Activated naive CD4-positive, alpha-beta T cell treated with anti-CD3 and anti-CD28 coated beads, Interleukin-2, amount 10 ng/mL, durations not matched to agents 7 days and 5 days (primary cell): ENCODE data around the gene C2orf15.
"Not testable (repeated sequence)": the region's sequence is repeated elsewhere in the genome, so short reads cannot be mapped to it uniquely, and the experiment has no call there.

Source experiments
- CTCF ChIA-PET: fragments of 350-600 bp; sonication (Branson Sonifier 250); formaldehyde crosslinking; loops from one replicate; lab custom pipeline; 2021; ENCODE audit warnings: antibody characterized with exemption; lab: Charles Lee
- DNase-seq: peaks from one replicate; pipeline ENCODE4 v3.0.0-alpha.2; 2020
- H3K27ac Mint-ChIP-seq: one replicate; pipeline ENCODE4 v1.8.0; 2021; ENCODE audit warnings: mild to moderate bottlenecking, moderate library complexity, mixed read lengths
- H3K27me3 Mint-ChIP-seq: one replicate; pipeline ENCODE4 v1.8.0; 2021; ENCODE audit warnings: mild to moderate bottlenecking, mixed read lengths
- H3K36me3 Mint-ChIP-seq: one replicate; pipeline ENCODE4 v1.8.0; 2021; ENCODE audit warnings: mixed read lengths
- H3K4me1 Mint-ChIP-seq: one replicate; pipeline ENCODE4 v1.8.0; 2021; ENCODE audit warnings: mixed read lengths
- H3K4me3 Mint-ChIP-seq: one replicate; pipeline ENCODE4 v1.8.0; 2021; ENCODE audit warnings: mild to moderate bottlenecking, moderate library complexity, mixed read lengths
- H3K9me3 Mint-ChIP-seq: one replicate; pipeline ENCODE4 v1.8.0; 2021; ENCODE audit warnings: mixed read lengths

The C2orf15 gene, protein sequence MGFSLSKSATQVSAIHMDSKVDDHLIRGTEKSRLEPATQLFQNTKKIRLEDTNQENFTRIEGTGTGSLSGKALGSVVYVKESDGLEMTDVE

DNA sequence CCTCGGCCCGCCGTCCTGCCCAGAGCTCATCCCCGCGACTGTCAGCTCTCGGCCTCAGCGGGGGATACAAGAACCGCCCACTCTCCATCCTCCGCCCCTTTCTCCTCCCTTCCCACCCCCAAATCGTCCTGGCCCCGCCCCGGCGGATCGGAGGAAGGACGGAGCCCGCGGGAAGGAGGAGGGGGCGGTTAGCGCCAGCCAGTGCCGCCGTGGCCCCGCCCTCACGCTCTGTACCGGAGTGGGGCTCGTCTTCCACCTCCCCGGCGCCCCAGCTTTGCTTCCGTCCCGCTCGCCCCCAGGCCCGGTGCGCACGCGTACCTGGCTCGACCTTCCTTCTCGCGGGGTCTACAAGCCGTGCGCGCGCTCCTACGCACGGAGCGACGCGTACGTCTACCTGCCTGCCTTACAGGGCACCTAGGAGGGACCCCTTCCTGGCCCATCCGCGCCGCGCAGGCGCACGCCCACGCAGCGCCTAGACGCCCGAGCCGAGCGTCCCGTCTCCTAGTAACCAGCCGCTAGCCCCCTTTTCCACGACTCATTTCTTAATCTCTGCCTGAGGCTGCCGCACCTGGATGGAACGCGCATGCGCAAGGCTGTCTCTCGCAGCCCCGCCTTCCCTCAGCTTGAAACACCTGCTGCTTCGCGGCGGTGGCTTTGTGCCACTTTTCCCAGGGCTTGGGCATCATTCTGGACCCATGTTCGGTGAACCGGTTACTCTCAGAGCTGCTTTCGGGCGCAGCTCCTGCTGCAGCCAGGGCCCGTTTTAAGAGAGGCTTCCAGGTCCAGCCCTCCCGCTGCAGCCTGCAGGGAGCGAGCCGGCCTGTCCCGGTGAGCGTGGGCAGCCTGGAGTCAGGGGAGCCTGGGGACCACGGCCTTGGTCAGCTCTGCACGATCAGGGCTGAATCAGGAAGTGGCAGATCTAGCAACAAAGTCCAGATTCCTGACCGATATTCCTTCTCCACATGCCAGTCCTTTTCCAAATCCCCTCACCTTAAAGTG, at the start of gene C2orf15:
Gene C2orf15, plus strand, starts transcription at position 598 of the 999 bp plus-strand sequence. CDS start 8,852 bp downstream, outside the sequence.
- no peaks in the 10 kb centered on the region for H3K9me3 Mint-ChIP-seq
- H3K27ac Mint-ChIP-seq: peak within 1 kb of the TSS; percentile 94
- peaks cover 22% of the 10 kb centered on the region for H3K27me3 Mint-ChIP-seq

DNA sequence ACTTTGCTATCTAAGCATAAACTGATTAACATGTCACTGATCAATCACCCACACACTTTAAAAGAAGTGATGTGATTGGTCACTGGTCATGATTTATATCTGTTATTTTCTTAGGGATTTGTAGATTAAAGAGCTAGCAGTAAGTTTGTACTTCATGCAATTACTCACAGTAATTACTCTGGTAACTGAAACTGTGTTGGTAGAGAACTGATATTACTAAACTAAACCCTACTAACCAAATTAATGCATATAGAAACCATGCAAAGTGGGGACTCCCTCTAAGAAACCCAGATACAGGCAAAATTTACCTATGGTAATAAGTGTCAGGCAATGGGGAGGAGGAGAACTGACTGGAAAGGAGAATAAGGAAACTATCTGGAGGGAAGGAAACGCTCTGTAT, 44.8 kb upstream of the C2orf15 start:
- Mint-ChIP-seq H3K27ac (no peak overlapping the region), H3K27me3 (no peaks in the 10 kb centered on the region), H3K4me1 (peaks cover 4% of the 10 kb centered on the region), H3K4me3 (no peak overlapping the region), H3K9me3 (peaks cover 5% of the 10 kb centered on the region), H3K36me3 (peaks cover 6% of the 10 kb centered on the region)
- CTCF ChIA-PET: no interaction called here
- DNase-seq: no peak

More for the DNA sequence above, at the start of gene C2orf15:
- H3K36me3 Mint-ChIP-seq: peaks cover 4% of the 10 kb centered on the region
- peak; percentile 97 for DNase-seq
- peak within 1 kb of the TSS; percentile 85 for H3K4me3 Mint-ChIP-seq
- peaks cover 27% of the 10 kb centered on the region for H3K4me1 Mint-ChIP-seq
- CTCF ChIA-PET: interaction anchor here (0.7 to 1.6 kb wide), 3 partner anchors 17 to 408 kb away, joined by 3 to 4 read pairs (median 3); no protein-coding TSS in a partner anchor

DNA sequence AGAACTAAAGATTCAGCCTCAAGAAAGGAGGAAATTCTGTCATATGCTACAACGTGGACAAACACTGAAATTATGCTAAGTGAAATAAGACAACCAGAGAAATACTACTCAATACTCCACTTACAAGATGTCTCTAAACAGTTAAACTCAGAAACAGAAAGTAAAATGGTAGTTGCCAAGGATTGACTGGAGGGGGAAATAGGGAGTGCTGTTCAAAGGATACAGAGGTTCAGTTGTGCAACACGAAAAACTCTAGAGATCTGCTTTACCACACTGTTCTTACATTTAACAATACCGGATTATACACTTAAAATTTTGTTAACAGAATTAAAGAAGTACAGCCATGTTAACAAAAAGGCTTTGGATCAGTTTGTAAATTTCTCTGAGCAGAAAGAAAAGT, 39.8 kb upstream of the C2orf15 start:
- CTCF ChIA-PET: no interaction called here
- H3K27ac Mint-ChIP-seq: no peak overlapping the region
- H3K36me3 Mint-ChIP-seq: no peaks in the 10 kb centered on the region
- no peaks in the 10 kb centered on the region for H3K27me3 Mint-ChIP-seq
- H3K4me1 Mint-ChIP-seq: peaks cover 5% of the 10 kb centered on the region
- DNase-seq: no peak
- H3K4me3 Mint-ChIP-seq: no peak overlapping the region
- no peaks in the 10 kb centered on the region for H3K9me3 Mint-ChIP-seq

DNA sequence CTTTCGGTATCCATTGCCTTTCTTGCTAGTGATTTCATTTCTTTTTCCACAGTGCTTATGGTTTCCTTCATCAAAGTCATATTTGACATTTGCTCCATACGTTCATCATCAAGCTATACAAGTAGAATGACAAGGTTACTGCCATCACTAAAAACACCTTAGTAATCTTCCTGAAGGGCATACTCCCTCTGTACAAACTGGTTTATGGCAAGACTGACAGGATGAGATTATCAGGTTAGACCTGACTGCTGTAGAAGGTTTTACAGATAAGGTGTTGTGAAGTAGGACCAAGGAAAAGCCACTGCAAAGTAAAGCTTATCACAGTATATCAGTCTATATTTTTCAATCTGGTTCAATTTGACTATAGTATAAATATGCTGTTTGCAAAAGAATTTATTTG, 37.5 kb upstream of the C2orf15 start:
- Mint-ChIP-seq H3K4me1 (peaks cover 5% of the 10 kb centered on the region), H3K4me3 (no peak overlapping the region), H3K27me3 (no peaks in the 10 kb centered on the region), H3K27ac (no peak overlapping the region), H3K36me3 (no peaks in the 10 kb centered on the region), H3K9me3 (no peaks in the 10 kb centered on the region)
- CTCF ChIA-PET: no interaction called here
- no peak for DNase-seq

DNA sequence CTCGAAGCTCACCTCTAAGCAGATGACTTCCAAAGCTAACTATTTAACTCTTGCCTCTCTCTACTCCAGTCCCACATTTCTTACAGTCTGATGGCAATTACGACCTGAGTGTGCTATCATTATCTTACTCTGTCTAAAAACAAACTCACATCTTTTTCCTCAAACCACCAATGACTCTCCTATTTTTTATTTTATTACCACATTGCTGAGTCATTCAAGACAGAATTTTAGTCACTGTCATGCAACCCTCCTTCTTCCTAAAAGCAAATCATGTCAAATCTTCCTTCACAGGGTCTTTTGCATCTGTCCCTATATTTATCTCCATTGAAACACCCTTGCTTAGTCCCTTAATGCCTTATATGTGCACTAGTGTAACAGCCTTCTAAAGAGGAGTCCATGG, 34.6 kb upstream of the C2orf15 start:
- Mint-ChIP-seq H3K27me3 (no peaks in the 10 kb centered on the region), H3K4me1 (no peaks in the 10 kb centered on the region), H3K4me3 (no peak overlapping the region), H3K27ac (no peak overlapping the region), H3K9me3 (no peaks in the 10 kb centered on the region), H3K36me3 (no peaks in the 10 kb centered on the region)
- CTCF ChIA-PET: no interaction called here
- no peak for DNase-seq

DNA sequence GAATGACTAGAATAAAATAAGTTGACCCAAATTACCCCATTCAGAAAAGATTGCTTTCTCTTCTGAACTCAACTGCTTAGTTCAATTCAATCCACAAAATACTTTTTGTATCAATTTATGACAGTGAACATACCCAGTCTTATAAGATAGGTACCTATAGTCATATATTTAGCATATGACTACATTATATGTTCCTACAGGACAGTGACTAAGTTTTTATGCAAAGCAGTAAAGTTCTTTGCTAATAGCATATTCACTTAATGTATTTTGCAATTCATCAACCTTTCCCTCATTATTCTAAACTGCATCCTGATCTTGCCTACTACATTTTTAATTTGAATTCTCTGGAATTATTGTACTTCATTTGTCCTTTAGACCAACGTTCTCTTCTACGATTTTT, 30.3 kb upstream of the C2orf15 start:
- Mint-ChIP-seq H3K9me3 (no peaks in the 10 kb centered on the region), H3K27ac (no peak overlapping the region), H3K27me3 (no peaks in the 10 kb centered on the region), H3K4me1 (no peaks in the 10 kb centered on the region), H3K36me3 (no peaks in the 10 kb centered on the region), H3K4me3 (no peak overlapping the region)
- DNase-seq: no peak
- CTCF ChIA-PET: no interaction called here

DNA sequence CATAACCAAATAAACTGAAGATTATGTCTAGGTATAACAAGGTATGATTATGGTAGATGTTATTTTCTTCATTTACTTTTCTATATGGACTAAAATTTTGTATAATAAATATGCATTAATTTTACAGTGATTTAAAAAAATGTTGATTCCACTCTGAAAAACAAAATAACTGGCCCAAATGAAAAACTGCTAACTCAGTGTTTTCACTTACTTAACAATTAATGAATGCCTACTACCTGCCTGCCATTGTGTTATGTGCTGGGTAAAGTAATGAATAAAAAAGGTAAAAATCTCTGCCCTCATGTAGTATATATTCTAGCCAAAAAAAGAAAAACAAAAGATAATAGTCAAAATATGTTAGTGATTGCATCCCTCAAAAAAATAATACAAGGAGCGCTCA, 29.6 kb upstream of the C2orf15 start:
- DNase-seq: no peak
- no peak overlapping the region for H3K4me3 Mint-ChIP-seq
- H3K4me1 Mint-ChIP-seq: no peaks in the 10 kb centered on the region
- no peak overlapping the region for H3K27ac Mint-ChIP-seq
- no peaks in the 10 kb centered on the region for H3K9me3 Mint-ChIP-seq
- no peaks in the 10 kb centered on the region for H3K27me3 Mint-ChIP-seq
- no peaks in the 10 kb centered on the region for H3K36me3 Mint-ChIP-seq
- CTCF ChIA-PET: no interaction called here

DNA sequence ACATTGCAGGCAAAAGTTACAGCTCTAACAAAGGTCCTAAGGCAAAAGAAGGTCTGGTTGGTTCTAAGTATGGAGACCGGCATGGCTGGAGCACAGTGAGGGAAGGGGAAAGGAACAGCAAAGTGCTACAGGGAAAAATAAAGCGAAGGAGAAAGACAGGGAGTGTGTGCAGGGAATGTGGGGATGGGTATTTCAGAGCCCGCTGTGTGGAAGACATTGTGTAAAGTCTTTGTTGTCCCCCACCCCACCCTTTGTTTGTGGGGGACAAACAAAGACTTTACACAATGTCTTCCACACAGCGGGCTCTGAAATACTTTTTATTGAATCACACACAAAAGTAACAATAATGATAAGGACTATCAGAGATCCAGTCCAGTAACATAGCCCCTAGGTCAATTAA, 28.9 kb upstream of the C2orf15 start:
- H3K36me3 Mint-ChIP-seq: no peaks in the 10 kb centered on the region
- no peaks in the 10 kb centered on the region for H3K4me1 Mint-ChIP-seq
- DNase-seq: no peak
- H3K27ac Mint-ChIP-seq: no peak overlapping the region
- H3K9me3 Mint-ChIP-seq: no peaks in the 10 kb centered on the region
- H3K27me3 Mint-ChIP-seq: no peaks in the 10 kb centered on the region
- CTCF ChIA-PET: no interaction called here
- no peak overlapping the region for H3K4me3 Mint-ChIP-seq

DNA sequence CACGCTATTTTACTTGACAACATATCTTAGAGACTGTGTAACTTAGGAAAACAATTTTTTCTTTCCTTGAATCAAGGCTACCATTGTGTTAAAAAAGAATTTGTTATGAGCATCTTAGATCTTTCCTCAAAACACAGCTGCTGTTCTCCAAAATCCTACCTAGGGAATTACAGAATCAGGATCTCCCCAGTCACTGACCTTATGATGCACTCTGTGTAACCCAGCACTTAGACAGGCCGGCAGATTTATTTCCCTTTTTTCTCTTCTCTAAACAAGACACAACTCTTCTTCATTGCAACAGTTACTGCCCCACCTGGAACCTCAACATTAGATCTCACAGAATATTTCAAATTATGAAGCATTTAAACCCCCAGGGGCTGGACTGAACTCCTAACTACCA, 13.5 kb upstream of the C2orf15 start:
- H3K27me3 Mint-ChIP-seq: no peaks in the 10 kb centered on the region
- no peak overlapping the region for H3K27ac Mint-ChIP-seq
- H3K4me3 Mint-ChIP-seq: no peak overlapping the region
- peaks cover 22% of the 10 kb centered on the region for H3K36me3 Mint-ChIP-seq
- no peak for DNase-seq
- H3K4me1 Mint-ChIP-seq: no peaks in the 10 kb centered on the region
- peaks cover 51% of the 10 kb centered on the region for H3K9me3 Mint-ChIP-seq
- CTCF ChIA-PET: interaction anchor here (1.1 kb wide), 1 partner anchor 61 kb away, joined by 3 read pairs; no protein-coding TSS in a partner anchor

DNA sequence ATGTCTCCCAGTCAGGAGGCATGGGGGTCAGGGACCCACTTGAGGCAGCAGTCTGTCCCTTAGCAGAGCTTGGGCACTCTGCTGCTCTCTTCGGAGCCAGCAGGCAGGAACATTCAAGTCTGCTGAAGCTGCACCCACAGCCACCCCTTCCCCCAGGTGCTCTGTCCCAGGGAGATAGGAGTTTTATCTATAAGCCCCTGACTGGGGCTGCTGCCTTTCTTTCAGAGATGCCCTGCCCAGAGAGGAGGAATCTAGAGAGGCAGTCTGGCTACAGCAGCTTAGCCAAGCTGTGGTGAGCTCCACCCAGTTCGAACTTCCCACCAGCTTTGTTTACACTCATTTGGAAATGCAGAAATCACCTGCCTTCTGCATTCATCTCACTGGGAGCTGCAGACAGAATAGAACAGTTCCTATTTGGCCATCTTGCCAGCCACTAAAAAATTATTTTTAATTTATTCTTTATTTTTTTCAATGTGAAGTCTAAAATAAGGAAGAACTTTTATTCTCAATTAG, 6.4 kb upstream of the C2orf15 start:
- Mint-ChIP-seq H3K27me3 (peaks cover 11% of the 10 kb centered on the region), H3K36me3 (peaks cover 23% of the 10 kb centered on the region), H3K9me3 (peaks cover 46% of the 10 kb centered on the region)
- H3K27ac Mint-ChIP-seq, H3K4me1 Mint-ChIP-seq, CTCF ChIA-PET, DNase-seq, H3K4me3 Mint-ChIP-seq: not testable (repeated sequence)

DNA sequence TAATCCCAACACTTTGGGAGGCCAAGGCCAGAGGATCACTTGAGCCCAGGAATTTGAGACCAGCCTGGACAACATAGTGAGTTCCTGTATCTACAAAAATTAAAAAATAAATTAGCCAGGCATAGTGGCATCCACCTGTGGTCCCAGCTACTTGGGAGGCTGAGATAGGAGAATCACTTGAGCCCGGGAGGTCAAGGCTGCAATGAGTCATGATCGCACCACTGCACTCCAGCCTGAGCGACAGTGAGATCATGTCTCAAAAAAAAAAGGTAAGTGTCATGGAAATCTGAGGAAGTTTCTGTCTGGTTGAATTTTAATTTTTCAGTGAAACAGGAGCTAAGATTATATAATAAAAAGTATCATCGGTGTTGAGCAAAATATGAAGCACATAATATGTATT, 2.5 kb upstream of the C2orf15 start:
- H3K4me1 Mint-ChIP-seq: peaks cover 27% of the 10 kb centered on the region
- peaks cover 22% of the 10 kb centered on the region for H3K27me3 Mint-ChIP-seq
- no peak for DNase-seq
- H3K36me3 Mint-ChIP-seq: peaks cover 13% of the 10 kb centered on the region
- H3K4me3 Mint-ChIP-seq: no peak overlapping the region
- H3K9me3 Mint-ChIP-seq: peaks cover 12% of the 10 kb centered on the region
- no peak overlapping the region for H3K27ac Mint-ChIP-seq
- CTCF ChIA-PET: no interaction called here

DNA sequence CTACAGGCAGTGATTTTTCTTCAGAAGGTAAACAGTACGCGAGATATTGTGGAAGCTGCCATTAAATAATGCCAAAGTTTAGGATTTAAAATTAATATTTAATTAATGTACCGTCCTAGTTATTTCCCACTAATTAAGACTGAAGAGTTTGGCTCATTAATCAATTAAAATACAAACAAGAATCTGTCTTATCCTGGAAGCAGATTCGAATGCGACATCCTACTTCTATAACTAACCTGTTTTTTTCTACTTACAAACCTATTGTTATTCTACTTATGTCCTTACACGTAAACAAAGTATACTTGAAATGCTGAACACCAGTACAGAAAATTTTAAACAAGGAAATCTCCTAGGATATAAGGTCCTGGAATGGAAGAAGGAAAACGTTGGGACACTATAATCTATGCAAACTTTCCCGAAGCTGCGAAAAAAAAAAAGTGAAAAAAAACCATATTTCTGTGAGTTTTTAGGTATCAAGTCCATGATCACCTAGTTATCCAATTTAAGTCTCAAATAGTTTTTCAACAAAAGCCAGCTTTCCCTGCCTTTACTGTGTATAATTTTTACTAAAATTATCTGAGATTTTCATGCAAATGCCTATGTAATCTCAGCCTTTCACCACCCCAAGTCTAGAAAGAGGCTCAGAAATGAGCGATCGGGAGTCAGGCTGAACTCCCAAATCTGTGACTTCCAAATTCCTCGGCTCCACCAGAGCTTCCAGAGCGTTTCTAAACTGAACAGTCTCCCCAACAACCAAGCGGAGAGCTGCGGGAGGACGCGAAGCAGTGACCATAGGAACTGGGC, 1.2 kb upstream of the C2orf15 start:
- Mint-ChIP-seq H3K36me3 (peaks cover 7% of the 10 kb centered on the region), H3K4me3 (peak overlapping the region; percentile 85), H3K27me3 (peaks cover 22% of the 10 kb centered on the region), H3K27ac (peak overlapping the region; percentile 94), H3K4me1 (peaks cover 27% of the 10 kb centered on the region), H3K9me3 (peaks cover 5% of the 10 kb centered on the region)
- DNase-seq: no peak
- CTCF ChIA-PET: interaction anchor here (0.7 kb wide), 1 partner anchor 18 kb away, joined by 3 read pairs; no protein-coding TSS in a partner anchor

DNA sequence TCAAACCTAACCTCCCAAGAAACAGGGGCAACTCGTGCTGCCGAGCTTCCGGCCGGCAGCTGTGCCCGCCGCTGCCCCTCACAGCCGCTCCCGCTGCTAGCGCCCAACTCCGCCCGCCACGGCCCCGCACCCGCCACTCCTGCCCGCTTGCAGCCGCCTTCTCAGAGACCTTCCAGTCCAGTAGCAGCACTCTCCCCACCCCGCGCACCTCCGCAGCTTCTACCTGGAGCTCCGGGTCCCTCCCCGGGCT, 722 bp upstream of the C2orf15 start:
- H3K27me3 Mint-ChIP-seq: peaks cover 22% of the 10 kb centered on the region
- peak overlapping the region; percentile 94 for H3K27ac Mint-ChIP-seq
- peaks cover 27% of the 10 kb centered on the region for H3K4me1 Mint-ChIP-seq
- peak overlapping the region; percentile 85 for H3K4me3 Mint-ChIP-seq
- no peak for DNase-seq
- peaks cover 3% of the 10 kb centered on the region for H3K9me3 Mint-ChIP-seq
- CTCF ChIA-PET: interaction anchor here (0.7 to 1.6 kb wide), 2 partner anchors 17 to 350 kb away, joined by 3 to 4 read pairs; no protein-coding TSS in a partner anchor
- H3K36me3 Mint-ChIP-seq: peaks cover 4% of the 10 kb centered on the region

DNA sequence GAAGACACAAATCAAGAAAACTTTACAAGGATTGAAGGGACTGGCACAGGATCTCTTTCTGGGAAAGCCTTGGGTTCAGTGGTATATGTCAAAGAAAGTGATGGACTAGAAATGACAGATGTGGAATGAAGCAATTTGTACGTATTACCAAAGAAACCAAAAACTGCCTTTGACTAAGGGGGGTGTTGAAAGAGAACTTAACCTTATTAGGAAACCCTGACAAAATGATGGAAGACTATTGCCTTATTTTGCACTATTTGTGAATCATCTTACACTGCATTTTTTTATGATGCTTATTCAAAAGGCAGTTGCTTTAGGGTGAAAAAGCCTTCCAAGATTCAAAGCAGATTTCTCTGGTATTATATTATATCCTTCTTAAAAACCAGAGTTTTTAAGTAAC, 9.2 kb downstream of the C2orf15 start:
- no peaks in the 10 kb centered on the region for H3K27me3 Mint-ChIP-seq
- H3K4me3 Mint-ChIP-seq: no peak overlapping the region
- CTCF ChIA-PET: no interaction called here
- H3K4me1 Mint-ChIP-seq: peaks cover 9% of the 10 kb centered on the region
- no peak for DNase-seq
- H3K36me3 Mint-ChIP-seq: peaks cover 3% of the 10 kb centered on the region
- no peak overlapping the region for H3K27ac Mint-ChIP-seq
- H3K9me3 Mint-ChIP-seq: no peaks in the 10 kb centered on the region
